Measurements from ENCODE around the gene OAF.
A peak's percentile ranks its signal among the peaks of the same experiment; 100 is the strongest.

The OAF gene

DNA sequence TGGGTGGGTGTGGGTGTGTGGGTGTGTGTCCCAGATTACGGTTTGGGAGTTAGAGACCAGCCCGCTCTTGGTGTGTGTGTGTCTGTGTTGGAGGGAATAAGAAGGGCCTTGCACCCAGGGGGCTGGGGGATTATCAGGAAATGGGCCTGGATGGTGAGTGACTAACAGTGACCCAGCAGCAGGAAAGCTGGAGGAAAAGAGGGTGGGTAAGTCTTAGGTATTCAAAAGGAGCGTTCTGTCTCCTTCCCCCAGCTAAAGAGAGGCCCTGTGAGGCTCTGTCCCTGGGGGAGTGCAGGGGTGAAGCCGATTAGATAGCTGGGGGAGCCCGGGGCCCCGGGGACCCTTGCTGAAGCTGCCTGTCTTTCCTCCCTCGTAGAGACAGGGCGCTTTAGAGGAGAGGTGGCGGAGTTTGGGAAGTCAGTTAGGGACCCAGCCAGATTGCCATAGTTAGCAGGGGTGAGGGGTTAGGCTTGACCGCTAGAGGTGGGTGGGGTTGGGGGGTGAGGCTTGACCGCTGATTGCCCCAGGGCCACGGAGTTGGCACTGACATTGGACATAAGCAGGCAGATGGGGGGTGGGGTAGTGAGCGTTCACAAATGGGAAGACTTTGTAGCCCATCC, 1.5 kb downstream of the OAF start:
- TF ChIP-seq, protein P1, sequence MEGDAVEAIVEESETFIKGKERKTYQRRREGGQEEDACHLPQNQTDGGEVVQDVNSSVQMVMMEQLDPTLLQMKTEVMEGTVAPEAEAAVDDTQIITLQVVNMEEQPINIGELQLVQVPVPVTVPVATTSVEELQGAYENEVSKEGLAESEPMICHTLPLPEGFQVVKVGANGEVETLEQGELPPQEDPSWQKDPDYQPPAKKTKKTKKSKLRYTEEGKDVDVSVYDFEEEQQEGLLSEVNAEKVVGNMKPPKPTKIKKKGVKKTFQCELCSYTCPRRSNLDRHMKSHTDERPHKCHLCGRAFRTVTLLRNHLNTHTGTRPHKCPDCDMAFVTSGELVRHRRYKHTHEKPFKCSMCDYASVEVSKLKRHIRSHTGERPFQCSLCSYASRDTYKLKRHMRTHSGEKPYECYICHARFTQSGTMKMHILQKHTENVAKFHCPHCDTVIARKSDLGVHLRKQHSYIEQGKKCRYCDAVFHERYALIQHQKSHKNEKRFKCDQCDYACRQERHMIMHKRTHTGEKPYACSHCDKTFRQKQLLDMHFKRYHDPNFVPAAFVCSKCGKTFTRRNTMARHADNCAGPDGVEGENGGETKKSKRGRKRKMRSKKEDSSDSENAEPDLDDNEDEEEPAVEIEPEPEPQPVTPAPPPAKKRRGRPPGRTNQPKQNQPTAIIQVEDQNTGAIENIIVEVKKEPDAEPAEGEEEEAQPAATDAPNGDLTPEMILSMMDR (IDR thresholded peaks at IDR 0.05; ENCODE audit: insufficient read depth, low read depth, low read length, missing control alignments): no peak
- H3K4me3 ChIP-seq (ENCODE audit: low read length): peak overlapping the region; percentile 21

DNA sequence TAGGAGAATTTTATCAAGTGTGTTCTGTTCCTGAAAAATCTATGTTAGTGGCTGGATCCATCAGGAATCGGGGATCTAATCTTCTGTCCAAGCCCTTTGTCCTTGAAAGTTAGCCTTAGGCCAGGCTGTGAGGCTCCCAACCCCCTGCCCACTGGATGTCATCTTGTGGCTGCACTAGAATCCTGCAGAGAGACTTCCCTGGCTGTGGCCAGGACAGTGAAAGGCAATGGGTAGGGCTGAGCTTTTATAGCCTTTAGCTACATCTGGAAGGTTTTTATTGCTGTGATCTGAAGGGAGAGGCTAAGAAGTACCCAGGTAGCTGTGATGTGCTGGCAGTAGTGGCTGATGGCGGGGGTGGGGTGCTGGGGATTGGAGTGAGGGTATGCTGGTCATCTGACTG, 2.1 kb downstream of the OAF start:
- no peak overlapping the region for H3K4me3 ChIP-seq (ENCODE audit: low read length)
- TF ChIP-seq, protein P1 (IDR thresholded peaks at IDR 0.05; ENCODE audit: insufficient read depth, low read depth, low read length, missing control alignments): no peak
- DNase-seq (ENCODE audit: low read depth): no peak

More for the DNA sequence above, 1.5 kb downstream of the OAF start:
- DNase-seq (ENCODE audit: low read depth): peak; percentile 47

DNA sequence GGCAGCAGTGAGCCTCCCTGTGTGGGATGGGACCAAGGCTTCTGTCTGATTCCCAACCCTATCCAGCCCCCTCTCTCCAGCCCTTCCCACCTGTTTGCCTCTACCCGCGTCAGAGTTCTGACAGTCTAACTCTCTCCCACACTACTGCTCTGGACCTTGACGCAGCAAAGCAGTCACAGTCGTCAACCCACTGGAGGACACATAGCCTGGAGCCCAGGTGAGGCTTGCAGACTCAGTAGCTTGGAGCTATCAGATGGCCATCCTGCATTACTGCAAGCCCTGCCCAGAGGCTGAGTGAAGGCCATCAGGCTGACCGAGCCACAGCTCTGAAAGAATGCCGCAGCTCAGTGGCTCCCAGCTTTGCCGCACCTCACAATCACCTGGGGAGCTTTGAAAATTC, 3.7 kb downstream of the OAF start:
- TF ChIP-seq, protein P1 (IDR thresholded peaks at IDR 0.05; ENCODE audit: insufficient read depth, low read depth, low read length, missing control alignments): no peak
- DNase-seq (ENCODE audit: low read depth): no peak
- H3K4me3 ChIP-seq (ENCODE audit: low read length): no peak overlapping the region

DNA sequence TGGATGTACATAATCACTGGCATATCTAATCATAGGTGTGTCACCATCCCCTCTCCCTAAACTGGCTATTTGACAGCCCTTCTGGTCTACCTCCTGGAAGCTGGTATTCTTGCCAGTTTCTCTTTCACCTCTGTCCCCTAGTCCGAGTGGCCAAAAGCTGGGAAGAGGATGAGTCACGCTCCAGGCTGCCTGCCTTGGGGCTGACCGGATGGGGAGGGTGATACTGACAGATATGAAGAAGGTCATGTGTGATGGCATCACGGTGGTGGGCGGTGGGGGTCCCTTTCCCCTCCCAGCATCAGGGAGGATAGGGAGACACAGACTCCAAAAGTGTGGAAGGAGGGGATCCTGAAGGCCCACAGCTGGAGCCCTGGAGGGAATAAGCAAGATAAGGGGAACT, 4.8 kb downstream of the OAF start:
- no peak overlapping the region for H3K4me3 ChIP-seq (ENCODE audit: low read length)
- DNase-seq (ENCODE audit: low read depth): no peak
- TF ChIP-seq, protein P1 (IDR thresholded peaks at IDR 0.05; ENCODE audit: insufficient read depth, low read depth, low read length, missing control alignments): no peak

DNA sequence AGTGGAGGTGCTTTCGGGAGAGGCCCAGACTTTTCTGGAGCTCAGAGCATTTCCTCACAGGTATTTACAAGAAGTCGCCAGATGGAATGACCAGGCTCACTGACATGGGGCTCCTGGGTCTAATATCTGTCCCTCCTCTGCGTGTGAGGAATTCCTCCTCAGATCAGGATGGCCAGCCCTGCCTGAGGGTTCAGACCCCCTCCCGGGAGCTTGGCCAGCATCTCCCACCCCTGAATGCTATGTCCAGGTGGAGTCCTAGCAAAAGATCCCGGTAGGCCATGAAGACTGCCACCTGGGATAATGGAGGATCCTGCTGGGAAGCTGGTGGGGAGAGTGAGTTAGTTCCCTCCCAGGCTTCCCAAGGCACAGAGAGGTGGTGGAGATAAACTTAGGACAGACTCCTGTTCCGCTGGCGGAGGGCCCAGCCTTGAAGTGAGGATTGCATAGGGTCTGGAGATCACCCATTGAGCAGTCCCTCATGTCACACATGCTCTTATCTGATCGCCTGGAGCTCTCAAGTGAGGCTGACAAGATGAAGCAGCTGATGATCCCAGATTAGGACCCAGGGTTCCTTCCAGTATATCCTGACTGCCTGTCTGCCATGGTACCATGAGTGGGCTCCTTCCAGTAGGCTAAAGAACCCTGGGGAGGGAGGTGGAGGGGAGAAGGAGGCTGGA, 5.7 kb downstream of the OAF start:
- DNase-seq (ENCODE audit: low read depth): no peak
- H3K4me3 ChIP-seq (ENCODE audit: low read length): no peak overlapping the region
- TF ChIP-seq, protein P1 (IDR thresholded peaks at IDR 0.05; ENCODE audit: insufficient read depth, low read depth, low read length, missing control alignments): no peak

DNA sequence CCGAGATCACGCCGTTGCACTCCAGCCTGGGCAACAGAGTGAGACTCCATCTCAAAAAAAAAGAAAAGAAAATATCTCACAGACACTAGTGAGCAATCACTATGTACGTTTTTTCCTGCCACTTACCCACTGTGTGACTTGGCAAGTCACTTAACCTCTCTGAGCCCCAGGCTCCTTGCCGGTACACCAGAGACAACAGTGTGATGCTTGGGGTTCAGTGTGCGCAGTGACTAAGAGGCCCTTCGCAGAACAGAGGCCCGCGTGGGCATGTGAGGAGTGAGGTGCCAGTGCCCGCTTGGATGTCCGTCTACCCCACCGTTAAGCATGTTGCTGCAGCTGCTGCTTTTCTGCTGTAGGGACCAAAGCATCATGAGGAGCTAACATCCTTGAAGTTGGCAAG, 6.7 kb downstream of the OAF start:
- TF ChIP-seq, protein P1 (IDR thresholded peaks at IDR 0.05; ENCODE audit: insufficient read depth, low read depth, low read length, missing control alignments): no peak
- no peak for DNase-seq (ENCODE audit: low read depth)
- H3K4me3 ChIP-seq (ENCODE audit: low read length): no peak overlapping the region

Measured in epithelial cell of esophagus (primary cell).